GM18508 (cell line): ENCODE data around the gene RHBDL1.

Experiments used
- ATAC-seq: cut with Tn5 transposase; IDR thresholded peaks from one replicate; pipeline ENCODE4 v1.9.1; 2021; ENCODE audit warnings: moderate number of reproducible peaks; ENCODE audit not compliant: insufficient read depth, unreplicated experiment

Gene RHBDL1

GRCh38 chr16:716768-717325 is 41.4 kb downstream of the RHBDL1 start:
- ATAC-seq = no peak

DNA sequence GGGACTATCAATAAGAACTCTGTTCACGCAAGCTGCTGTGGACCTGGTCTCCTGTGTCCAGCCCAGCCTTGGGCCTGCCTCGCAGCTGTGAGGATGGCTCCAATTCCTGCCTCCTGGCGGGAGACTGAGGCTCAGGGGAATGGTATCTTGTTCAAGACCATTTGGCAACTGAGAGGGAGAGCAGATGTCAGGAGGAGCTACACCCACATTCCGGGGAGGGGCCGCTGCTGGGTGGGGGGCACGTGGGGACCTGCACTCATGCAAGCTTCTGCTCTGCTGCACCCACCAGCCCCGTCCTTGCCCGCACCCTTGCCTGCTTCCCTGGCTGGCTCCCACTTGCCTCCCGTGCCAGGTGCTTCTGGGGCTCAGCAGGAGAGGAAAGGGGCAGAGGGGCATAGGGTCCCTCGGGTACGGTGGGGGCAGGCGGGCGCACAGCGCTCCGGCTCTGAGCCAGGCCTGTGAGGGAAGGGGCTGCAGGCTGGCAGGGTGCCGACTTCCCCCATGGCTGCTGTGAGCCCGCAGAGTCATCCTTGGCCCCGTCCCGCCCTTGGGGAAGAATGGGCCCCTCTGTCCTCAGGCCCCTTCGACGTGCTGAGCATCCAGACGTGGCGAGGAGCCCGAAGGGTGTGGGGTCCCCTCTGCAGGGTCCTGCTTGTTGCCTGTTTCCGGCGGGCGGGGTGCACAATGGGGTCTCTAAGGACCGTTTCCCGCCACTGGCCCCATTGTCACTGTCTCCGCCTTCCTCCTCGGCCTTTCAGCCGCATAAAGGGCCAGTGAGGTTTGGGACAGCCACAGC is 42.2 kb downstream of the RHBDL1 start:
- ATAC-seq = no peak

DNA sequence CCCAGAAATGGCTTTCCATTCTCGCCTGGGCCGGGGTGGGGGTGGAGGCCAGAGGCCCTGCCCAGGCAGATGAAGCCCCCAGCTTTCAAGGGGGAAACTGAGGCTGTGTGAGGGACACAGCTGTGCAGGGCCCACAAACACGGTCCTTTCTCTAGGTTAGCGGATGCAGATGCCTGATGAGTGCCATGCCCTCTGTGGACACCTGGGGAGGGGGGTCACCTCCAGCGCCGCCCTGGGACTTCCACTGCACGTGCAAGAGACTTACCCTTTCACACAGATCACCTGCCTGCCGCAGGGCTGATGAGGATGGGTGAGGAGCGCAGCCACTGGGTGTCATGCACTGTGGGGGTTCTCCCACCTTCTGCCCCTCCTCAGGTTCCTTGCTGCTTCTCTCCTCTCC is 42.9 kb downstream of the RHBDL1 start:
- ATAC-seq = no peak

DNA sequence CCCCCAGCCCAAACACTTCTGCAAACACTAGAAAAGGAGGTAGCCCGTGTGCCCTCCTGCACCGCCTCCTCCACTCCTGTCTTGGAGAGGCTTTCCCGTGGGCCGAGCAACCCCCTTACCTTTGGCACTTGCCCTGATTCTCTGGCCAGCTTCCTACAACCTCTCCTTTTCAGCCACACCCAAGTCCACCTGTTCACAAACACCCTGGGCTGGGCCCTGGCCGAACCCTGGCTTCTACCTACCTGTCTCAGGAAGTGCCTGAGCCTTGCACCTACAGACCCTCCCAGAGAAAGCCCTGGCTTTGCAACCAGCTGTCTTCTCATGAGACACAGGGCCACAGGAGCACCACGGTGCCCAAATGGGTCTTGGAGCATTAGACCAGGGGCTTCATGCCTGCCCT is 43.5 kb downstream of the RHBDL1 start:
- no peak for ATAC-seq

DNA sequence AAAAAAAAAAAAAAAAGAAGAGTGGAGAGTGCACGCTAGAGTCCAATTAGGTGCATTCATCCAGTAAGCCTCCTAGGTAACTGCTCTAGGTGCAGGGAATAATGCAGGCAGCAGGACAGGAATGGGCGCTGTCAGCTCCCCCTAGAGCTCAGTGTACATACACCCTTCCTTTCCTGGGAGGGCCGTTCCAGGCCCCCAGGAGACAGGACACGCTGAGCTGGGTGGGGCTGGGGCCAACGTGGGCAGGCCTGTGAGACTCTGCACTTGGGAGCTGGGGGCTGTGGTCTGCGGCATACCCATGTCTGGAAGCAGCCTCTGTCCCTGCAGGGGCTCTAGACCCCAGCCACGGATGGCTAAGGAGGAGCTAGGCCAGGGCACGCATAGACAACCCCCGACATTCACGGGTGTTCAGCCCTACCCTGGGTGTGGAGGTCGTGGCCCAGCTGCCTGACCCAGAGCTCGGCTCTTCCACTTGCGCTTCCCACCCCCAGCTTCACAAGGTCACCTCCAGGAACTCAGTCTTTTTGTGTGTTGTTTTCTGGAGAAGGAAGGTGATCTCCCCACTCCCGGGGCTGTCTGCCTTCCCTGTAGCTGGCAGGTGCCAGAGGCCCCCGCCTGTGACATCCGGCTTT is 44.5 kb downstream of the RHBDL1 start:
- no peak for ATAC-seq

DNA sequence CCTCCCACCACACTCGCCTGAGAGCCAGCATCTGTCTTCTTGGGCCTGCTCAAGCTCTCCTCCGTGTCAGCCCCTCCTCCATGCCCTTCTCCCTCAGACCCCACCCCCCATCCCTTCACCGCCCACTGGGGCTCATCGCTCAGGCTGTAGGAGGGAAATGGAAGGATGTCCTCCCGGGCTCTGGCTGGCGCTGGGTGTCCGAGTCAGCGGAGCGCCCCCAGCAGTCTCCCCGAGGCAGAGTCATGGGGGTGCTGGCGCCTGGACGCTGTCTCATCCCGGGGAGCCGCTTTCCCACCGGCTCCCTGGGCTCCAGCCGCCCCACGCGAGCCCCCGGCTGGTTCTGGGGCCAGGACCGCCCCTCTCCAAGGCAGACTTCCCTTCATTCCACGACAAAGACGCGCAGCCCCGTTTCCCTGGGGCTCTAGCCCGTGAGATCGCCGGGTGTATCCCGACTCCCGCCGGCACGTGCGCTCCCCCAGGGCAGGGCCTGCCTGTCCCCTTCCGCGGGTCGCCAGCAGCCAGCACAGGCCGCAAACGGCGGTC is 45.0 kb downstream of the RHBDL1 start:
- ATAC-seq = no peak

GRCh38 chr16:720990-721764 is 45.7 kb downstream of the RHBDL1 start, which contains the start of gene ANTKMT:
ANTKMT (plus strand) TSS chr16:721146; CDS start chr16:721275, 129 bp downstream.
- no peak for ATAC-seq

GRCh38 chr16:721765-722540 is 46.5 kb downstream of the RHBDL1 start:
- no peak for ATAC-seq

DNA sequence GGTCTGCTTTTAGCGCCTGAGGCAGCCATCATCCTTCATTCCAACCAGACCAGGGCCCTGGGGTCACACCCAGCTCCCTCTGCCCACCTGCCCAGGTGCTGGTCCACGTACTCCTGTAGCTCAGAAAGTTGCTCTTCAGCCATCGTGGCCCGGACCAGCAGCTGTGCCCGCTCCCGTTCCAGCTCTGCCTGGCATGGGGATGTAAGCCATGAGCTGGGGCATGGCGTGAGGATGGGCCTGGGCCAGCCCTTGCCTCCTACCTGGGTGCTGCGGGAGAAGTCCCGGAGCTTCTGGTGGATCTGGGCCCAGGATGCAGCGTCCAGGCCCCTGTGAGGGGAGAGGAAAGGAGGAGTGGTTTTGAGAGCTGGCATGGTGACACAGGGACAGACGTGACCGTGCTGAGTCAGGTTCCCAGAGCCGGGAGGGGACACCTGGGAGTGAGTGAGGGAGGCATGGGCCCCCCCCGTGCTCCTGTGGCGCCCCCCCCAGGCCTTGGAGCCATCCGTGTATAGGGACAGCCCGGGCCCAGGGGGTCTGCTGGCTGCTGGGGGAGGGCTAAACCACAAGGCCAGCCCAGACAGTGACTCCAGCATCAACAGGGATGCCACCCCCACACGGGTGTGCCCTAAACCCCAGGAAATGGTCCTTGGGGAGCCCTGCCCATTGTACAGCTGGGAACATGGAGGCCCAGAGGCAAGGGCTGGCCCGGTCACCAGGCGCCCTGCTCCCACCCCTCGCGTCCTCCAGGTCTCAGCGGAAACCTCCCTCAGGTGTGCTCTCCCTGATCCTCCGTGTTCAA is 47.6 kb downstream of the RHBDL1 start:
- ATAC-seq = no peak

GRCh38 chr16:723695-724094 is 48.2 kb downstream of the RHBDL1 start:
- ATAC-seq = no peak

DNA sequence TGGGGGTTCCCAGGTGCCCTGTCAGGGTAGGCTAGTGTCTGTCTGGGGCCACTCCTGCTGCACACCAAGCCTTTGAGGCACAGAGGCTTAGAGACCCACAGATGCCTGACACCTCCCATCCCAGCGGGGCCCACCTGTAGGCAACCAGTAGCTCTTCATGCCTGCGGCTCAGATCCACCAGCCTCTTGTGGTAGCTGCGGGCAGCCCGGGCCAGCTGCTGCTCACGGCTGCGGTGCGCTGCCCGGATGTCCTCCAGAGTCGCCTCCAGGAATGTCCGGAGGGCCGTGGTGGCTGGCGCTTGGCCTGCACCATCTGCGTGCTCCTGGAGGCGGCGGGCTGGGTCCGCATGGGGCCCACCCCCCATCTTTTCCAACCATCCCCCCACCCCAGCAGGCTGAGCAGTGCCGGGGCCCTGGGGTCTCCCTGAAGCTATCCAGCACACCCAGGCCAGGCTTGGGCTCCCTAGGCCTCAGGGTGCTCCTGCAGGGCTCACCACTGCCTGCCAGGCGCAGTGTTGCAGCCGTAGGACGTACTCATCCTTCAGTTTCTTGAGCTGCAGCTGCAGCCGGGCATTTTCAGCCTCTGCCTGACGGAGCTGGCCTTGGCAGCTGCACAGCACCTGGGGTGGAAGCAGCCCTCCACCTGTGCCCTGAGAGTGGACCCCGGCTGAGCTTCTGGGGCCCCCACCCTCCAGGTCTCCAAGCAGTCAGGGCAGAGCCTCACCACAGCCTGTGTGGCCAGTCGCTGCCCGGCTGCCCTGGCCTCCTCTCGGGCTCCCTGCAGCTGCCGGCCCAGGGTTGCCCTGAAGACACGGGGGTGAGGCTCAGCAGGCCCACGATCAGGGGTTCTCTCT is 48.9 kb downstream of the RHBDL1 start:
- ATAC-seq = no peak

DNA sequence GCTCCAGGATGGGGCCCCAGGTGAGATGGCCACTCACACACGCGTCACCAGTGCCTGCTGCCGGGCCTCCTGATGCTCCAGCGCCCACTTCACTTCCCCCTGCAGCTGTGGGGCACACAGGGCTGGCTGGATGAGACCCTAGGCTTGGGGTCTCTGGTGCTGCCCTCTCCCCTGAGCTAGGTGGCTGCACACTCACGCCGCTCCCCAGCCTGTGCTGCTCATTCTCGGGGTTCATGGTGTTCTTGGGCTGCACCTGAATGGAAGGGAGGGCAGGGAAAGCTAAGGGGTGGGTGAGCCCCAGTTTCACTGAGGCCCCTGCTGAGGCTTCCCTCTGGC is 49.5 kb downstream of the RHBDL1 start:
- no peak for ATAC-seq

- no peak for ATAC-seq
These were observed 50.2 kb downstream of the RHBDL1 start for GRCh38 chr16:725463-726187.

GRCh38 chr16:726188-726437 is 50.6 kb downstream of the RHBDL1 start:
- no peak for ATAC-seq

- no peak for ATAC-seq
These were observed 51.2 kb downstream of the RHBDL1 start, which contains the start of the genes CCDC78 and HAGHL for GRCh38 chr16:726438-727290. CCDC78 (minus strand) TSS chr16:726443; CDS start chr16:726367, 76 bp downstream. HAGHL (plus strand) TSS chr16:727106; CDS start chr16:727510, 404 bp downstream.

DNA sequence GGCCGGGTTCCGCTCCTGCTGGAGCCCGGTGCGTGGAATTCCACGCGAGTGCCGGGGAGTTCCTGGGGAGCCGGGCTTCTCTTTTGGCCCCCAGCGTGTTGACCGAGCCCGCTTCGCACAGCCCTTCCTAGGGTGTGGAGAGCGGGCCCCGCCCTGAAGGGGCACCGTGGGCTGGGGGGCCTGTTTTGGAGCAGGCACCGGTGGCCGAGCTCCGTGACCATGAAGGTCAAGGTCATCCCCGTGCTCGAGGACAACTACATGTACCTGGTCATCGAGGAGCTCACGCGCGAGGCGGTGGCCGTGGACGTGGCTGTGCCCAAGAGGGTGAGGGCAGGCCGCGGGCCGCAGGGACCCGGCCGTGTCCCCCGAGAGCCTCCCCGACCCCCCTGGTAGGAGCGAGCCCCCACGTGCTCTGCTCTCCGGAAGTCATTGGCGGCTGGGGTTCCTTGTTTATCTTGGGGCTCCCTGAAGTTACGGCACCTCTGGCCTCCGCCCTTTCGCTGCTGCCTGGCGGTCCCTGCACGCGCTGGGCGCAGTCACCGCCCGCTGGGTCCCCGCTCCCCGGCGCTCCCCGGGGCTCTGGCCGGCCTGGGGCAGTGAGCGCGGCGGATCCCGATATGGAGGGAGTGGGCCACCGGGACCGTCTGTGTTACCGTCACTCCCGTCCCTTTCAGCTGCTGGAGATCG is 52.0 kb downstream of the RHBDL1 start:
- no peak for ATAC-seq
